HG03457 (cell line): Measurements from ENCODE around the gene DSP.

Experiments used
- ATAC-seq: cut with Tn5 transposase; IDR thresholded peaks from one replicate; pipeline ENCODE4 v1.9.1; 2021; ENCODE audit warnings: moderate number of reproducible peaks; ENCODE audit not compliant: unreplicated experiment

Gene DSP

DNA sequence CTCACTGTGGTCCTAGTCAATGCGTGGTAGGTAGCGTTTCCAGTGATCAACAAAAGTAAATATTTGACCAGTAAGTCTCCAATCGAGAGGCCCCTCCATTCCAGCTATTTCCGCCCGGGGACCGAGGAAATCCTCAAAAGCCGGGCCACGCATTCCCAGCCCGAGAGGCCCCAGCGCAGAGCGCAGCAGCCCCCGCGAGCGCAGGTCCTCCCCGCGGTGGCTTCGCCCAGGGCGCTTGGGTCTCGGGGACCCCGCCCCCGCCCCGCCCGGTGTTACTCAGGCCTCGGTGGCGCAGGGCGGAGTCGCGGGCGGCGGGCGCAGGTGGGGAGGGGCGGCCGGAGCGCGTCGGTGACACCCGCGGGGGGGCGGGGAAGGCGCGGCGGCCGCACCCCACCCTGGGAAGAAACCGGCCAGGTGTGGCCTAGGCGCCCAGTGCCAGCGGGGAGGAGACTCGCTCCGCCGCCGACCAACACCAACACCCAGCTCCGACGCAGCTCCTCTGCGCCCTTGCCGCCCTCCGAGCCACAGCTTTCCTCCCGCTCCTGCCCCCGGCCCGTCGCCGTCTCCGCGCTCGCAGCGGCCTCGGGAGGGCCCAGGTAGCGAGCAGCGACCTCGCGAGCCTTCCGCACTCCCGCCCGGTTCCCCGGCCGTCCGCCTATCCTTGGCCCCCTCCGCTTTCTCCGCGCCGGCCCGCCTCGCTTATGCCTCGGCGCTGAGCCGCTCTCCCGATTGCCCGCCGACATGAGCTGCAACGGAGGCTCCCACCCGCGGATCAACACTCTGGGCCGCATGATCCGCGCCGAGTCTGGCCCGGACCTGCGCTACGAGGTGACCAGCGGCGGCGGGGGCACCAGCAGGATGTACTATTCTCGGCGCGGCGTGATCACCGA is at the start of gene DSP:
TSS of gene DSP (plus strand) at position 497 of the 890 bp plus-strand sequence. CDS start at position 742, 245 bp downstream.
- no peak for ATAC-seq

DNA sequence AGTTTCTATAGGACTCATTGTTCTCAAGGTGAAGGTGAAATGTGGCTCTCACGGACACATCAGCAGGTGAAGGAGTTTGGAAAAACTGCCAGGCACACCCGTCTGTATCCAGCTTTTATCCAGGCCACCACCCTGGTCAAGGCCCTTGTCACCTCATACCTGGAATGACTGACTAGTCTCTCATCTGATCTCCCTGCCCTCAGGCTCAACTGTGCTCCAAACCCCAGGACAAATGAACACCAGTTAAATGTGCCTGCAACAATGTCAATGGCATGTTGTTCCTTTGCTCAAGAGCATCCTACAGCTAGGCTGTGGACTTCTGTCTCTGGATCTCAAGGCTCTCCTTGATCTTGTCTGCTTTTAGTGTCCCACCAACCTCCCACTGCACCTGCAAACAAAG is 47.6 kb upstream of the DSP start:
- no peak for ATAC-seq

- ATAC-seq: no peak
Measured at GRCh38 chr6:7494638-7495037, 46.8 kb upstream of the DSP start.

GRCh38 chr6:7496266-7496875 is 45.1 kb upstream of the DSP start:
- no peak for ATAC-seq

DNA sequence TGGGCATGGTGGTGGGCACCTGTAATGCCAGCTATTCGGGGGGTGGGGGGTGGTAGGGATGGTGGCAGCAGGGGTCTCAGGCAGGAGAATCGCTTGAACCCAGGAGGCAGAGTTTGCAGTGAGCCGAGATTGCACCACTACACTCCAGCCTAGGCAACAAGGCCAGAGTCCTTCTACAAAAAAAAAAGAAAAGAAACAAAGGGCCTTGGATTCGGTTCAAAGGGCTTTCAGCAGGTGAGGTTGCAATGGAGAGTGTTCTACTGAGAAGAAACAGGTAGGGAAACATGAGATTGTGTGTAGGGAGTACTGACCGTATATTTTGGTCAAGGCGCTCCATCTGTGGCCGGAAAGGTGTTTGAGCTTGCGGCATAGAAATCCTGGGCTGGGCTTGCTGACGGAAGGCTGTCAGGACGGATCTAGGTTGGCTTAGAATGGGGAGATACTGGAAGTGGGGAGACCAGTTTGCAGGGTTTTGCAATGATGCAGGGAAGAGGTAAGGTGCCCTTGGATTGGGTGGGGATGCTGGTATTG is 40.7 kb upstream of the DSP start:
- ATAC-seq: no peak

GRCh38 chr6:7502743-7503142 is 38.7 kb upstream of the DSP start:
- ATAC-seq: no peak

GRCh38 chr6:7504041-7504440 is 37.4 kb upstream of the DSP start:
- no peak for ATAC-seq

DNA sequence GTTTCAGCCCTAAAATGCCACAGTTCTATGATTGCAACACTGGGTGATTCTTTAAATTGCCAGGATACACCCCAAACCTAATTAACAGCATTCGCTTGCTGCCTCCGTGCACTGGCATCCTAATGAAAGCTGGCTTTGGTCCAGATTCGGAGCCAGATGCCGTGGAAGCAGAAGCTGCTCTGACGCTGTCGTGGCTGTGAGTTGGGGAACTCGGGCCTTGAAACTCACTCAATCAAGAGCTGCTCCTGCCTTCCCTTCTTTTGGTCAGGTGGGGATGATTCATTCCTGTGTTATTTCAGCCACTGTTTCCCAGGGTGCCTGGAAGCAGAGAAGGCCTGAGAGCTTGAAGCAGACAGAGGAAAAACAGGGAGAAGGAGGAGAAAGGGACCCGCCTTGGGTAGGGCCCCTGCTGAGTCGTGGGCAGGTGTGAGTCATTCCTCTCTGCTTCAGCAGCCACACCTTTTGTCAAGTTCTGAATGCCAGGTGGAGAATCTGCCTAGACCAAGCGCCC is 36.2 kb upstream of the DSP start:
- no peak for ATAC-seq

DNA sequence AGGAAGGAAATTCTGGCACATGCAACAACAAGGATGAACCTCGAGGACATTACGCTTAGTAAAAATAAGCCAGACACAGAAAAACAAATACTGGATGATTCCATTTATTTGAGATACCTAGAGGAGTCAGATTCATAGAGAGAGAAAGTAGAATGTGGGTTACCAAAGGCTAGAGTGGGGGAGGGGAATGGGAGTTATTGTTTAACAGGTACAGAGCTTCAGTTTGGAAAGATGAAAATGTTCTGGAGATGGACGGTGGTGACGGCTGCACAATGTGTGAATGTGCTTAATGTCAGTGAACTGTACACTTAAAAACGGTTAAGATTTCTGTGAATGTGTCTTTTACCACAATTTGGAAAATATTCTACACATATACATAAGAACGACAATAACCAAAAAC is 33.9 kb upstream of the DSP start:
- ATAC-seq: no peak

DNA sequence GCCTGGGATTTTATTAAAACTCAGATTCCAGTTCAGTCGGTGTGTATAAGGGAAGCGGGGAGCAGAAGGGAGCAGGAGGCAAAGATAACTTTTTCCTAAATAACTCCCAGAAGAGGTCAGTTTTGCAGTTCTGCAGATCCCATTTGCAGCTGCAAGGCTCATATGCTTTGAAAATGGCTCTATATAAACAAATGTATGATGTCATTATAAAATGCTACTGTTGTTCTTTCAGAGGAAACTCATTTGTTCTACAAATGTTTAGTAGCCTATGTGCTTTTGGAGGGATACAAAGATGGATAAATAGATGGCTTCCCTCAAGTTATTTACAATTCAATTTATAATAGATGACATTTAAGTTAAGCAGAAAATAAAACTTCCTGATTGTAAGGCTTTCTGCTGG is 29.2 kb upstream of the DSP start:
- no peak for ATAC-seq

- ATAC-seq: no peak
Measured at GRCh38 chr6:7513529-7513928, 27.9 kb upstream of the DSP start.

DNA sequence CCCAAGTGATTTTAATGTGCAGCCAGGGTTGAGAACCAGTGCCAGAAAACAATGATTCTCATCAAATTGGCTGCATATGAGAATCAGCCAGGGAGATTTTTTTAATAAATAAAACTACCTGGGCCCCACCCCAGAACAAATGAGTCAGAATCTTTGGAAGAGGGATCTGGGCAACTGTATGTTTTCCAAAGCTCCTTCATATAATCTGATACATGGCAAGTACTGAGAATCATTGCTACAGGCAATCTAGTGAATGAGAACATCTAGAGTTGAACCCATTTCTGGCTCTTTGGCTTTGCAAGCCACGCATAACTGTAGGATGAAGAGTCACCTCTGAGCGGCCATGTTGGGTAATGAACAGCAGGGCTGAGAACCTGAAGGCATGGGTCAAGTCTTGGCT is 26.1 kb upstream of the DSP start:
- no peak for ATAC-seq

DNA sequence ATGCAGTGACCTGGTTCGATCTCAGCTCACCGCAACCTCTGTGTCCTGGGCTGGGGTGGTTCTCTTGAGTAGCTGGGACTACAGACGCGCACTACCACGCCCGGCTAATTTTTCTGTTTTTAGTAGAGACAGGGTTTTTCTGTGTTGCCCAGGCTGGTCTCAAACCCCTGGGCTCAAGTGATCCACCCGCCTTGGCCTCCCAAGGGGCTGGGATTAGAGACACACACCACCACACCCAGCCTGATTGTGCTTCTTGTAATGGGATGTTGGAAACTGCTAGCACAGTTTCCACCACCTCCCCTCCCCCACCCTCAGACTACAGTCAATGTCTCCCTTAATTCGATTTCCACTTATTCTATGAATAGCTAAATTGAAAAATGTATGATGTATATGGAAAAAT is 22.6 kb upstream of the DSP start:
- ATAC-seq: no peak

GRCh38 chr6:7522873-7523272 is 18.6 kb upstream of the DSP start:
- ATAC-seq: no peak

DNA sequence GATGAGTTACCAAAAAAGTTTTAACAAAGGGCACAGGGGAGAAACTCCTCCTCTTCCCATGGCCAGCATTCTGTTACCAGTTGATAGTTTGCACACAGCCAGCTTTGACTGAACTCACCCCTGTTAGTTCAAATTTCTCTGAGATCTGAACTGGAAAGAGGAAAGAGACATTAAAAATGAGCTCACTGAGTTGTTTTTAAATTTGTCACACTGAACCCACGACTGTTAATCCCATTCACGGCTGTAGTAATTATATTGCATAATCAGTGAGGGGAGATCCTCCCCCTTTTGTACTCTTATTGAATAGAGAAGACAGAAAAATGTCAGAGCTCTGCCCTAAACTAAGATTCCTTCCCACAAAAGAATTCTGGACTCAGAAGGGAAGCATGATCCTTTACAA is 17.5 kb upstream of the DSP start:
- ATAC-seq: no peak

- ATAC-seq: no peak
Measured at GRCh38 chr6:7526755-7527154, 14.7 kb upstream of the DSP start.

- ATAC-seq: no peak
Measured at GRCh38 chr6:7528565-7528964, 12.9 kb upstream of the DSP start.

DNA sequence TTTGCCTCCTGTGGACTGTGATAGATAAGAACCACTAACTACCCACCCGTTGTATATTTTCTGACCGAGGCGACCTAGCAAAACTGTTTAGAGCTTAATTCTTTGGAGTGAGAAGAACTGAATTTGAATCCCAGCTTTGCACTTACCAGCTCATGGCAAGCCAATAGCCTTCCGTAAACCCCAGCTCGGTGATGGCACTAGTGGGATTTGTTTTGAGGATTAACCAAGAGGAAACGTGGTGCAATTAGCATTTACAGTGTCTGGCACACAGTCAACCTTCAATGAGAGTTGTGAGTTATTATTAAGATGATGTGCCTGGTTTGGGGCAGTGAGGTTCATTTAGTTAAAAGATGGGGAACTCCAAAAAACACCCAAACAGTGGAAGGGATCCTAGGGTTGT is 12.3 kb upstream of the DSP start:
- ATAC-seq: no peak

GRCh38 chr6:7532232-7532631 is 9.2 kb upstream of the DSP start:
- ATAC-seq: no peak

GRCh38 chr6:7532821-7533220 is 8.7 kb upstream of the DSP start:
- ATAC-seq: no peak

DNA sequence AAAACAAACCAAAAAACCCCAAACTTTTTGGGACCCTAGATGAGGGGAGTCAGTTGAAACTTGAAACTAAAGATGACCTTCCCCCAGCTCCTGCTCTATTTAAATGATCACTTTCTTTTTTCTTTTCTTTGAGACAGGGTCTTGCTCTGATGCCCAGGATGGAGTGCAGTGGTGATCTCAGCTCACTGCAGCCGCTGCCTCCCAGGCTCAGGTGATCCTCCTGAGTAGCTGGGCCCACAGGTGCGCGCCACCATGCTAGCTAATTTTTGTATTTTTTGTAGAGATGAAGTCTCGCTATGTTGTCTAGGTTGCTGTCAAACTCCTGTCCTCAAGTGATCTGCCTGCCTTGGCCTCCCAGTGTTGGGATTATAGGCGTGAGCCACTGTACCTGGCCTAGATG is 7.3 kb upstream of the DSP start:
- no peak for ATAC-seq

DNA sequence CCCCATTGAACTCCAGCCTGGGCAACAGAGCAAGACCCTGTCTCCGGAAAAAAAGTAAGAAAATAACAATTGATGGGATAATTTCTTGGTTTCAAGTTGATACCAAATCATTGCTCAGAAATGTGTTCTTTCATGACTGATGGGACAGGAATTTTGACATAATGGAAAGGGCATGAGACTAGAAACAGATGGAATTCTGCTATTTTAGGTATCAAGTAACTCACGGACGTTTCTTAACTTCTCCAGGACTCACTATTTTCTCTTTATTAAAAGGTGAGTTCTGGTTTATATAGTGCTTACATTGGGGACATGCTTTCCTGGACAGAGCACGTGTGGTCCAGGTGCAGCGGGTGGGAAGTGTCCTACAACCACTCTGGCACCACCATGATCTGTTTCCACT is 6.0 kb upstream of the DSP start:
- no peak for ATAC-seq
